ENCODE data around the gene ZC3HAV1.
"Not testable (repeated sequence)": the region's sequence is repeated elsewhere in the genome, so short reads cannot be mapped to it uniquely, and the experiment has no call there.

The ZC3HAV1 gene

GRCh38 chr7:139109188-139109982, at the start of gene ZC3HAV1:
Gene ZC3HAV1 (minus strand): TSS chr7:139109720. CDS start chr7:139109331, 389 bp downstream.
- DNase-seq (ENCODE audit: low read depth in 2 of 2, low spot score in 1 of 2) = peak; percentile 75 to 83

GRCh38 chr7:139153832-139154231, 44.3 kb upstream of the ZC3HAV1 start:
- no peak for DNase-seq (ENCODE audit: low read depth in 2 of 2, low spot score in 1 of 2)

GRCh38 chr7:139152149-139152548, 42.6 kb upstream of the ZC3HAV1 start:
- no peak for DNase-seq (ENCODE audit: low read depth in 2 of 2, low spot score in 1 of 2)

- no peak for DNase-seq (ENCODE audit: low read depth in 2 of 2, low spot score in 1 of 2)
Observed at GRCh38 chr7:139139150-139139549, 29.6 kb upstream of the ZC3HAV1 start.

- peak; percentile 60 to 71 for DNase-seq (ENCODE audit: low read depth in 2 of 2, low spot score in 1 of 2)
Observed at GRCh38 chr7:139133335-139134139, 24.0 kb upstream of the ZC3HAV1 start.

- DNase-seq (ENCODE audit: low read depth in 2 of 2, low spot score in 1 of 2) = no peak
Observed at GRCh38 chr7:139132887-139133286, 23.4 kb upstream of the ZC3HAV1 start.

- no peak for DNase-seq (ENCODE audit: low read depth in 2 of 2, low spot score in 1 of 2)
Observed at GRCh38 chr7:139131601-139132041, 22.1 kb upstream of the ZC3HAV1 start.

GRCh38 chr7:139129814-139130213, 20.3 kb upstream of the ZC3HAV1 start:
- not testable (repeated sequence) for DNase-seq (ENCODE audit: low read depth in 2 of 2, low spot score in 1 of 2)

- DNase-seq (ENCODE audit: low read depth in 2 of 2, low spot score in 1 of 2) = no peak
Observed at GRCh38 chr7:139127648-139128047, 18.1 kb upstream of the ZC3HAV1 start.

GRCh38 chr7:139125657-139126056, 16.1 kb upstream of the ZC3HAV1 start:
- no peak for DNase-seq (ENCODE audit: low read depth in 2 of 2, low spot score in 1 of 2)

GRCh38 chr7:139124995-139125394, 15.5 kb upstream of the ZC3HAV1 start:
- DNase-seq (ENCODE audit: low read depth in 2 of 2, low spot score in 1 of 2) = not testable (repeated sequence)

- DNase-seq (ENCODE audit: low read depth in 2 of 2, low spot score in 1 of 2) = no peak
Observed at GRCh38 chr7:139124084-139124914, 14.8 kb upstream of the ZC3HAV1 start.

GRCh38 chr7:139119486-139119849, 9.9 kb upstream of the ZC3HAV1 start:
- DNase-seq (ENCODE audit: low read depth in 2 of 2, low spot score in 1 of 2) = no peak

- no peak for DNase-seq (ENCODE audit: low read depth in 2 of 2, low spot score in 1 of 2)
Observed at GRCh38 chr7:139118805-139119485, 9.4 kb upstream of the ZC3HAV1 start.

- no peak for DNase-seq (ENCODE audit: low read depth in 2 of 2, low spot score in 1 of 2)
Observed at GRCh38 chr7:139118234-139118804, 8.8 kb upstream of the ZC3HAV1 start.

GRCh38 chr7:139117599-139118233, 8.2 kb upstream of the ZC3HAV1 start:
- DNase-seq (ENCODE audit: low read depth in 2 of 2, low spot score in 1 of 2) = no peak

- no peak for DNase-seq (ENCODE audit: low read depth in 2 of 2, low spot score in 1 of 2)
Observed at GRCh38 chr7:139116999-139117398, 7.5 kb upstream of the ZC3HAV1 start.

- DNase-seq (ENCODE audit: low read depth in 2 of 2, low spot score in 1 of 2) = no peak
Observed at GRCh38 chr7:139115104-139115503, 5.6 kb upstream of the ZC3HAV1 start.

- no peak for DNase-seq (ENCODE audit: low read depth in 2 of 2, low spot score in 1 of 2)
Observed at GRCh38 chr7:139114585-139114984, 5.1 kb upstream of the ZC3HAV1 start.

- no peak for DNase-seq (ENCODE audit: low read depth in 2 of 2, low spot score in 1 of 2)
Observed at GRCh38 chr7:139114018-139114417, 4.5 kb upstream of the ZC3HAV1 start.
